ENCODE results near the gene ENTR1. TPM values are rescaled to one million over a fixed set of nuclear protein-coding genes. Genes with fewer than 3 reads are reported as not detected.

ENTR1 gene
- total RNA-seq, 3 donors from 2014 or later: 27.8 to 47.6 (median 33.2) TPM

GRCh38 chr9:136367296-136368145 is 42.9 kb downstream of the ENTR1 start:
- TF ChIP-seq CTCF (IDR thresholded peaks at IDR 0.05): no peak
- DNase-seq (no peak), ATAC-seq (no peak)
- H3K36me3 ChIP-seq (ENCODE audit: low read depth): no peaks in the 10 kb centered on the region
- H3K9me3 ChIP-seq: no peaks in the 10 kb centered on the region
- H3K4me3 ChIP-seq: no peak overlapping the region
- intact Hi-C loops (cut with DNase I, micrococcal nuclease): no loop called here
- peaks cover 7% of the 10 kb centered on the region for H3K4me1 ChIP-seq (ENCODE audit: low read depth)

GRCh38 chr9:136366826-136367225 is 43.6 kb downstream of the ENTR1 start:
- no peak overlapping the region for H3K4me3 ChIP-seq
- DNase-seq (no peak), ATAC-seq (no peak)
- no peak for TF ChIP-seq CTCF (IDR thresholded peaks at IDR 0.05)
- H3K36me3 ChIP-seq (ENCODE audit: low read depth): no peaks in the 10 kb centered on the region
- no peaks in the 10 kb centered on the region for H3K9me3 ChIP-seq
- H3K4me1 ChIP-seq (ENCODE audit: low read depth): peaks cover 8% of the 10 kb centered on the region
- intact Hi-C loops (cut with DNase I, micrococcal nuclease): no loop called here

GRCh38 chr9:136365775-136366222 is 44.6 kb downstream of the ENTR1 start:
- Histone ChIP-seq H3K36me3 (ENCODE audit: low read depth) (no peaks in the 10 kb centered on the region), H3K4me3 (no peak overlapping the region), H3K9me3 (no peaks in the 10 kb centered on the region), H3K4me1 (ENCODE audit: low read depth) (peaks cover 8% of the 10 kb centered on the region)
- no peak for TF ChIP-seq CTCF (IDR thresholded peaks at IDR 0.05)
- no peak for ATAC-seq
- intact Hi-C loops (cut with DNase I, micrococcal nuclease): no loop called here
- no peak for DNase-seq

- TF ChIP-seq CTCF (IDR thresholded peaks at IDR 0.05): no peak
- peaks cover 8% of the 10 kb centered on the region for H3K4me1 ChIP-seq (ENCODE audit: low read depth)
- H3K4me3 ChIP-seq: no peak overlapping the region
- ATAC-seq: no peak
- no peaks in the 10 kb centered on the region for H3K9me3 ChIP-seq
- H3K36me3 ChIP-seq (ENCODE audit: low read depth): no peaks in the 10 kb centered on the region
- no peak for DNase-seq
- intact Hi-C loops (cut with DNase I, micrococcal nuclease): no loop called here
Observed at GRCh38 chr9:136364942-136365774, 45.3 kb downstream of the ENTR1 start.

- no peaks in the 10 kb centered on the region for H3K9me3 ChIP-seq
- no peaks in the 10 kb centered on the region for H3K36me3 ChIP-seq (ENCODE audit: low read depth)
- peak overlapping the region; percentile 88 for H3K4me3 ChIP-seq
- TF ChIP-seq CTCF (IDR thresholded peaks at IDR 0.05): no peak
- peak in 1 of 3 donors; percentile 54 for DNase-seq
- intact Hi-C loops (cut with DNase I, micrococcal nuclease): no loop called here
- H3K4me1 ChIP-seq (ENCODE audit: low read depth): peaks cover 8% of the 10 kb centered on the region
- no peak for ATAC-seq
Observed at GRCh38 chr9:136363949-136364748, 46.3 kb downstream of the ENTR1 start.
